Heart left ventricle (tissue), 16 donors: ENCODE data around the gene CMTR2. TPM values are rescaled to one million over a fixed set of nuclear protein-coding genes. Genes with fewer than 3 reads are reported as not detected.

Experiments used
- ATAC-seq, 4 donors: fragments of 200-7000 bp; cut with Tn5 transposase; one replicate each; pipeline ENCODE4 v1.9.1; 2020 to 2022; ENCODE audit warnings: moderate library complexity in 4 of 4, mild to moderate bottlenecking in 3 of 4, moderate number of reproducible peaks in 1 of 4
- DNase-seq, 5 donors: peaks; one replicate each; pipeline ENCODE4 v3.0.0-alpha.2; 2020
- H3K27ac ChIP-seq, 12 donors: fragments of 200-600 bp; sonication (generic) in 4 of 12; one replicate each; pipeline versions ENCODE4 v1.5.0 to v1.8.0; 2016 to 2022; ENCODE audit warnings: mild to moderate bottlenecking in 2 of 12
- H3K27me3 ChIP-seq, 9 donors: fragments of 200-600 bp; sonication (generic) in 2 of 9; one replicate each; pipeline versions ENCODE4 v1.5.1 to v1.8.0; 2016 to 2022; ENCODE audit warnings: mild to moderate bottlenecking in 3 of 9
- H3K36me3 ChIP-seq, 9 donors: fragments of 200-600 bp; sonication (generic) in 2 of 9; one replicate each; pipeline versions ENCODE4 v1.5.0 to v1.8.0; 2018 to 2022; ENCODE audit warnings: mild to moderate bottlenecking in 2 of 9
- H3K4me1 ChIP-seq, 12 donors: fragments of 200-600 bp; sonication (generic) in 4 of 12; one replicate each; pipeline versions ENCODE4 v1.5.0 to v1.8.0; 2016 to 2022; ENCODE audit warnings: mild to moderate bottlenecking in 3 of 12
- H3K4me3 ChIP-seq, 12 donors: fragments of 200-600 bp; sonication (generic) in 4 of 12; one replicate each; pipeline versions ENCODE4 v1.5.0 to v1.8.0; 2017 to 2022; ENCODE audit warnings: mild to moderate bottlenecking in 9 of 12, moderate library complexity in 4 of 12
- H3K9me3 ChIP-seq, 12 donors: fragments of 200-600 bp; sonication (generic) in 4 of 12; one replicate each; pipeline versions ENCODE4 v1.5.0 to v1.8.0; 2016 to 2022; ENCODE audit warnings: mild to moderate bottlenecking in 1 of 12
- CTCF ChIP-seq, 12 donors: fragments of 200-600 bp; sonication (generic) in 4 of 12; IDR thresholded peaks; one replicate each; pipeline versions ENCODE4 v1.5.0 to v1.8.0; 2018 to 2022; ENCODE audit warnings: antibody characterized with exemption in 12 of 12, mild to moderate bottlenecking in 5 of 12
- POLR2A ChIP-seq, 2 donors: fragments of 450-650 bp; IDR thresholded peaks; one replicate each; pipeline ENCODE4 v1.6.1; 2017; ENCODE audit warnings: antibody characterized with exemption in 2 of 2, mild to moderate bottlenecking in 2 of 2, moderate library complexity in 2 of 2
- WGBS, 4 donors: extraction: QIAGEN DNeasy Blood & Tissue Kit in 2 of 4; methylation state at CpG; one replicate each; pipeline versions ENCODE4 v1.1.5 to v1.1.7; 2013 to 2018; 5-methylcytosine and 5-hydroxymethylcytosine counted together
- intact Hi-C, 10 donors: fragments of 100-400 bp; cut with DNase I; formaldehyde crosslinking; loops; one replicate each; pipeline versions ENCODE4 v1.11.1 to v1.14.2; 2022
- polyA plus RNA-seq, 2 donors: library from polyadenylated mRNA; stranded (reverse); fragments of 200-250 nt; gene quantifications; one replicate each; pipeline ENCODE4 v1.2.3, GENCODE V29; 2013
- total RNA-seq, 9 donors: library from RNA; depleted of rRNA in 2 of 9; stranded (reverse); fragments of >200 nt in 2 of 9; fragmentation: NEBNext Ultra II Directional in 3 of 9; extraction: Animal tissue kit (Norgen Biotek cat#: 25700) in 3 of 9; gene quantifications; one replicate each; pipeline versions ENCODE4 v1.1.0 to v1.2.4, GENCODE V29; 2016 to 2023
- donor health status: ischemic (EF 13 %, LVEDD 7.1; RV severe dilation, severe dysfunction).
- donor health status: healthy with polysubstance abuse.
- donor health status: DM: no; HTN: yes; CAD: no.
- donor health status: DM: no; HTN: no; CAD: no.
- donor health status: ischemic (EF 25% LVEDD 6.9; RV normal size, moderate dysfunction).
- donor health status: ischemic (EF 25% LVEDD 5.7; RV mildly dilated, moderate dysfunction).
- donor health status: healthy.
- donor health status: DM: yes; HTN: yes; CAD: no.
- donor health status: ischemic (EF 35%, LVEDD 5.7; RV mildly dilated, moderate dysfunction).
- donor health status: nonischemic (EF 11% LVEDD 7.7; RV severe dilation, severe dysfunction).
- donor health status: DM: yes; HTN: yes; CAD: no.
- donor health status: PGD.
- donor health status: ischemic (EF 29% LVEDD 5.4; RV normal size, mild dysfunction).
- donor health status: nonischemic (EF 23%, LVEDD 6.1; RV moderate dilation, normal function).

The CMTR2 gene
- total and polyA plus RNA-seq, 11 donors: 2.4 to 13.4 (median 9.2) TPM

- WGBS, 4 donors: 11 to 27% (median 21%) methylated on average over 1 of the region's 1 CpG
- intact Hi-C loops: no loop called here
- TF ChIP-seq CTCF (IDR thresholded peaks at IDR 0.05) (no peak), POLR2A (IDR thresholded peaks at IDR 0.05) (no peak)
- H3K4me1 ChIP-seq: no peaks in the 10 kb centered on the region
- no peak overlapping the region for H3K27ac ChIP-seq
- no peaks in the 10 kb centered on the region for H3K36me3 ChIP-seq
- ATAC-seq (no peak), DNase-seq (no peak)
- no peak overlapping the region for H3K4me3 ChIP-seq
- no peaks in the 10 kb centered on the region for H3K9me3 ChIP-seq
- H3K27me3 ChIP-seq: peaks cover 0 to 8% (median 0%) of the 10 kb centered on the region in 9 donors
Measured at GRCh38 chr16:71249399-71249798, 39.8 kb downstream of the CMTR2 start.

- ATAC-seq (no peak), DNase-seq (no peak)
- H3K9me3 ChIP-seq: no peaks in the 10 kb centered on the region
- no peak overlapping the region for H3K4me3 ChIP-seq
- no peak overlapping the region for H3K27ac ChIP-seq
- peaks cover 0 to 8% (median 0%) of the 10 kb centered on the region in 9 donors for H3K27me3 ChIP-seq
- 80 to 83% (median 82%) methylated on average over 7 of the region's 7 CpGs for WGBS, 4 donors
- H3K4me1 ChIP-seq: no peaks in the 10 kb centered on the region
- intact Hi-C loops: no loop called here
- H3K36me3 ChIP-seq: no peaks in the 10 kb centered on the region
- TF ChIP-seq POLR2A (IDR thresholded peaks at IDR 0.05) (no peak), CTCF (IDR thresholded peaks at IDR 0.05) (no peak)
Measured at GRCh38 chr16:71247478-71247877, 41.7 kb downstream of the CMTR2 start.

GRCh38 chr16:71246309-71246708, 42.9 kb downstream of the CMTR2 start:
- Histone ChIP-seq H3K9me3 (no peaks in the 10 kb centered on the region), H3K4me1 (no peaks in the 10 kb centered on the region), H3K36me3 (no peaks in the 10 kb centered on the region), H3K27me3 (peaks cover 0 to 8% (median 0%) of the 10 kb centered on the region in 9 donors), H3K4me3 (no peak overlapping the region), H3K27ac (no peak overlapping the region)
- intact Hi-C loops: no loop called here
- DNase-seq: no peak
- TF ChIP-seq POLR2A (IDR thresholded peaks at IDR 0.05) (no peak), CTCF (IDR thresholded peaks at IDR 0.05) (no peak)
- no peak for ATAC-seq

- H3K27me3 ChIP-seq: no peaks in the 10 kb centered on the region
- intact Hi-C loops: no loop called here
- DNase-seq (no peak), ATAC-seq (no peak)
- TF ChIP-seq CTCF (IDR thresholded peaks at IDR 0.05) (no peak), POLR2A (IDR thresholded peaks at IDR 0.05) (no peak)
- H3K36me3 ChIP-seq: no peaks in the 10 kb centered on the region
- 88 to 100% (median 90%) methylated on average over 1 of the region's 1 CpG for WGBS, 4 donors
- no peak overlapping the region for H3K4me3 ChIP-seq
- H3K4me1 ChIP-seq: no peaks in the 10 kb centered on the region
- no peak overlapping the region for H3K27ac ChIP-seq
- no peaks in the 10 kb centered on the region for H3K9me3 ChIP-seq
Measured at GRCh38 chr16:71244521-71244920, 44.7 kb downstream of the CMTR2 start.
